CD14-positive monocyte (primary cell): ENCODE results near the gene VAMP2. TPM values are rescaled to one million over a fixed set of nuclear protein-coding genes. Genes with fewer than 3 reads are reported as not detected.

Experiments used
- DNase-seq, 3 donors: peaks; one replicate each; pipeline ENCODE4 v3.0.0-alpha.2; 2011 to 2022
- H2AFZ ChIP-seq: 2 replicates; pipeline ENCODE4 v1.6.0; 2012; ENCODE audit warnings: mild to moderate bottlenecking, low read depth, low read length, inconsistent platforms; ENCODE audit not compliant: insufficient read depth, poor library complexity, severe bottlenecking
- H3K27ac ChIP-seq, 2 donors: 1 replicate in 1 of 2; 2 replicates in 1 of 2; pipeline ENCODE4 v1.5.1; 2012 to 2013; ENCODE audit warnings: low read length in 2 of 2, control low read depth in 1 of 2, inconsistent platforms in 1 of 2, low read depth in 1 of 2, mild to moderate bottlenecking in 1 of 2
- H3K27me3 ChIP-seq, 2 donors: one replicate each; pipeline versions ENCODE4 v1.6.0 to v1.6.1; 2011 to 2013; ENCODE audit warnings: low read length in 2 of 2; ENCODE audit not compliant: control insufficient read depth in 2 of 2, insufficient read depth in 2 of 2
- H3K36me3 ChIP-seq, 2 donors: replicated peaks in 1 of 2; 1 replicate in 1 of 2; 2 replicates in 1 of 2; pipeline versions ENCODE4 v1.5.1 to v1.6.1; 2012 to 2013; ENCODE audit warnings: low read length in 2 of 2, control low read depth in 1 of 2, inconsistent platforms in 1 of 2, mild to moderate bottlenecking in 1 of 2; ENCODE audit not compliant: insufficient read depth in 2 of 2, control insufficient read depth in 1 of 2
- H3K4me1 ChIP-seq, 2 donors: 1 replicate in 1 of 2; 2 replicates in 1 of 2; pipeline versions ENCODE4 v1.5.1 to v1.6.1; 2012 to 2013; ENCODE audit warnings: low read length in 2 of 2, control low read depth in 1 of 2, inconsistent platforms in 1 of 2, mild to moderate bottlenecking in 1 of 2, moderate library complexity in 1 of 2; ENCODE audit not compliant: insufficient read depth in 2 of 2, control insufficient read depth in 1 of 2
- H3K4me2 ChIP-seq: replicated peaks from 2 replicates; pipeline ENCODE3; 2012; ENCODE audit warnings: low read length, moderate library complexity, mild to moderate bottlenecking; ENCODE audit not compliant: poor library complexity, severe bottlenecking; ENCODE audit errors: extremely low read depth
- H3K4me3 ChIP-seq, 3 experiments: fragments of 200-600 bp in 1 of 3; sonication (generic) in 1 of 3; replicated peaks in 1 of 3; 1 replicate in 2 of 3; 2 replicates in 1 of 3; pipeline ENCODE4 v1.5.1; 2011 to 2013; ENCODE audit warnings: low read length in 3 of 3, mild to moderate bottlenecking in 3 of 3, control low read depth in 2 of 3, low read depth in 2 of 3, inconsistent platforms in 1 of 3, moderate library complexity in 1 of 3
- H3K79me2 ChIP-seq: 2 replicates; pipeline ENCODE4 v1.6.0; 2012; ENCODE audit warnings: mild to moderate bottlenecking, control low read depth, inconsistent platforms, low read length, moderate library complexity; ENCODE audit not compliant: insufficient read depth
- H3K9ac ChIP-seq: 2 replicates; pipeline ENCODE4 v1.6.0; 2017; ENCODE audit warnings: low read length, mild to moderate bottlenecking; ENCODE audit not compliant: insufficient read depth, poor library complexity, severe bottlenecking
- H3K9me3 ChIP-seq, 2 donors: replicated peaks in 1 of 2; 1 replicate in 1 of 2; 2 replicates in 1 of 2; pipeline versions ENCODE4 v1.5.1 to v1.6.1; 2012 to 2013; ENCODE audit warnings: low read length in 2 of 2, control low read depth in 1 of 2; ENCODE audit not compliant: control insufficient read depth in 1 of 2, insufficient read depth in 1 of 2
- H4K20me1 ChIP-seq: 2 replicates; pipeline ENCODE4 v1.6.0; 2012; ENCODE audit warnings: mild to moderate bottlenecking, low read length, control low read depth, moderate library complexity; ENCODE audit not compliant: insufficient read depth
- H3K27ac Mint-ChIP-seq, 7 donors: one replicate each; pipeline ENCODE4 v1.8.0; 2020; ENCODE audit warnings: mild to moderate bottlenecking in 7 of 7, mixed read lengths in 7 of 7, moderate library complexity in 6 of 7, inconsistent platforms in 2 of 7
- H3K27me3 Mint-ChIP-seq, 3 donors: one replicate each; pipeline ENCODE4 v1.8.0; 2021 to 2022; ENCODE audit warnings: low read depth in 3 of 3, mild to moderate bottlenecking in 3 of 3, mixed read lengths in 3 of 3, moderate library complexity in 3 of 3, inconsistent platforms in 1 of 3
- H3K36me3 Mint-ChIP-seq, 2 donors: one replicate each; pipeline ENCODE4 v1.8.0; 2020; ENCODE audit warnings: mixed read lengths in 2 of 2, inconsistent platforms in 1 of 2, mild to moderate bottlenecking in 1 of 2
- H3K4me1 Mint-ChIP-seq: one replicate; pipeline ENCODE4 v1.8.0; 2020; ENCODE audit warnings: mild to moderate bottlenecking, mixed read lengths
- H3K4me3 Mint-ChIP-seq, 2 donors: one replicate each; pipeline ENCODE4 v1.8.0; 2020; ENCODE audit warnings: mild to moderate bottlenecking in 2 of 2, mixed read lengths in 2 of 2, moderate library complexity in 1 of 2
- H3K9me3 Mint-ChIP-seq, 7 donors: one replicate each; pipeline ENCODE4 v1.8.0; 2020 to 2022; ENCODE audit warnings: mixed read lengths in 7 of 7, mild to moderate bottlenecking in 6 of 7, moderate library complexity in 6 of 7, inconsistent platforms in 2 of 7
- CTCF ChIP-seq: fragments of 200-600 bp; IDR thresholded peaks from one replicate; pipeline ENCODE4 v1.8.0; 2022; ENCODE audit warnings: antibody characterized with exemption, mild to moderate bottlenecking
- WGBS: methylation state at CpG from one replicate; pipeline ENCODE4 v1.1.5; 2013; ENCODE audit warnings: missing lambda C conversion rate; ENCODE audit not compliant: insufficient coverage; 5-methylcytosine and 5-hydroxymethylcytosine counted together
- intact Hi-C, 2 donors: fragments of 100-400 bp; cut with micrococcal nuclease; formaldehyde crosslinking; loops; one replicate each; pipeline versions ENCODE4 v1.15.0 to v1.15.1; 2023
- polyA plus RNA-seq, 3 donors: library from polyadenylated mRNA; depleted of rRNA in 1 of 3; unstranded in 2 of 3; stranded (reverse) in 1 of 3; fragments of 300-500 nt in 2 of 3; fragments of >200 nt in 1 of 3; fragmentation: Illumina TruSeq in 2 of 3; gene quantifications; 1 replicate in 2 of 3; 2 replicates in 1 of 3; pipeline ENCODE4 v1.2.3, GENCODE V29; 2012 to 2021

VAMP2 gene
- polyA plus RNA-seq, 3 donors = 10.2 to 139 (median 14.5) TPM

GRCh38 chr17:8142158-8142886 is 20.4 kb downstream of the VAMP2 start:
- peaks cover 34 to 39% of the 10 kb centered on the region in 2 donors for H3K4me1 ChIP-seq
- H3K4me2 ChIP-seq = no peak overlapping the region
- peak in 1 of 3 donors; percentile 4 for DNase-seq
- Mint-ChIP-seq H3K4me3 (no peak overlapping the region), H3K27ac (peak overlapping the region in 1 of 7 donors; percentile 30), H3K9me3 (no peaks in the 10 kb centered on the region), H3K4me1 (no peaks in the 10 kb centered on the region), H3K36me3 (peaks cover 64 to 73% of the 10 kb centered on the region in 2 donors), H3K27me3 (peaks cover 0 to 3% (median 2%) of the 10 kb centered on the region in 3 donors)
- H3K36me3 ChIP-seq = peaks cover 68 to 74% of the 10 kb centered on the region in 2 donors
- 97% methylated on average over 19 of the region's 23 CpGs for WGBS
- no peak overlapping the region for H3K9ac ChIP-seq
- peaks cover 0 to 4% of the 10 kb centered on the region in 2 donors for H3K27me3 ChIP-seq
- H3K27ac ChIP-seq = no peak overlapping the region
- no peak overlapping the region for H3K4me3 ChIP-seq
- no peak for TF ChIP-seq CTCF
- peaks cover 86% of the 10 kb centered on the region for H4K20me1 ChIP-seq
- H3K79me2 ChIP-seq = no peaks in the 10 kb centered on the region
- no peaks in the 10 kb centered on the region for H3K9me3 ChIP-seq
- H2AFZ ChIP-seq = no peak overlapping the region
- intact Hi-C loops = no loop called here

- H3K4me1 Mint-ChIP-seq = no peaks in the 10 kb centered on the region
- TF ChIP-seq CTCF = no peak
- no peak overlapping the region for H3K27ac ChIP-seq
- peaks cover 34 to 40% of the 10 kb centered on the region in 2 donors for H3K4me1 ChIP-seq
- H3K4me3 Mint-ChIP-seq = no peak overlapping the region
- H3K27me3 Mint-ChIP-seq = peaks cover 0 to 4% (median under 1%) of the 10 kb centered on the region in 3 donors
- 96% methylated on average over 10 of the region's 11 CpGs for WGBS
- peaks cover 0 to 7% of the 10 kb centered on the region in 2 donors for H3K27me3 ChIP-seq
- H3K4me3 ChIP-seq = no peak overlapping the region
- H3K36me3 Mint-ChIP-seq = peaks cover 58 to 67% of the 10 kb centered on the region in 2 donors
- peaks cover 62 to 68% of the 10 kb centered on the region in 2 donors for H3K36me3 ChIP-seq
- DNase-seq = peak in 1 of 3 donors; percentile 2
- H3K4me2 ChIP-seq = no peak overlapping the region
- H3K9ac ChIP-seq = no peak overlapping the region
- intact Hi-C loops = no loop called here
- H4K20me1 ChIP-seq = peaks cover 80% of the 10 kb centered on the region
- no peak overlapping the region for H2AFZ ChIP-seq
- H3K27ac Mint-ChIP-seq = no peak overlapping the region
- no peaks in the 10 kb centered on the region for H3K9me3 ChIP-seq
- no peaks in the 10 kb centered on the region for H3K9me3 Mint-ChIP-seq
- H3K79me2 ChIP-seq = no peaks in the 10 kb centered on the region
These were observed 21.0 kb downstream of the VAMP2 start for GRCh38 chr17:8141741-8142140.
